GM23248 (cell line): ENCODE measurements around the gene PCK2. TPM values are rescaled to one million over a fixed set of nuclear protein-coding genes. Genes with fewer than 3 reads are reported as not detected.

Experiments used
- DNase-seq: peaks from one replicate; pipeline ENCODE4 v3.0.0-alpha.2; 2015
- H2AFZ ChIP-seq: fragments of 200-600 bp; sonication (generic); 2 replicates; pipeline ENCODE4 v1.6.1; 2016; ENCODE audit warnings: antibody characterized with exemption
- H3F3A ChIP-seq: fragments of 200-600 bp; sonication (generic); 2 replicates; pipeline ENCODE4 v1.6.1; 2016; ENCODE audit warnings: mild to moderate bottlenecking, antibody characterized with exemption, mixed run types; ENCODE audit not compliant: insufficient read depth
- H3K27ac ChIP-seq: fragments of 200-600 bp; sonication (generic); 2 replicates; pipeline ENCODE4 v1.5.1; 2016; ENCODE audit warnings: mild to moderate bottlenecking
- H3K27me3 ChIP-seq: fragments of 200-600 bp; sonication (generic); replicated peaks from 2 replicates; pipeline ENCODE4 v1.6.1; 2016; ENCODE audit warnings: mild to moderate bottlenecking; ENCODE audit not compliant: insufficient read depth
- H3K36me3 ChIP-seq: fragments of 200-600 bp; sonication (generic); 2 replicates; pipeline ENCODE4 v1.6.1; 2016; ENCODE audit warnings: low read depth, mild to moderate bottlenecking
- H3K4me1 ChIP-seq: fragments of 200-600 bp; sonication (generic); 2 replicates; pipeline ENCODE4 v1.6.1; 2016; ENCODE audit warnings: mild to moderate bottlenecking; ENCODE audit not compliant: insufficient read depth
- H3K4me2 ChIP-seq: fragments of 200-600 bp; sonication (generic); one replicate; pipeline ENCODE4 v1.6.1; 2016; ENCODE audit warnings: mild to moderate bottlenecking; ENCODE audit not compliant: unreplicated experiment
- H3K4me3 ChIP-seq: fragments of 200-600 bp; sonication (generic); 2 replicates; pipeline ENCODE4 v1.5.1; 2016; ENCODE audit warnings: mild to moderate bottlenecking
- H3K79me2 ChIP-seq: fragments of 200-600 bp; sonication (generic); 2 replicates; pipeline ENCODE4 v1.6.1; 2016; ENCODE audit warnings: mild to moderate bottlenecking; ENCODE audit not compliant: insufficient read depth
- H3K9ac ChIP-seq: fragments of 200-600 bp; sonication (generic); 2 replicates; pipeline ENCODE4 v1.6.1; 2016; ENCODE audit warnings: mild to moderate bottlenecking
- H3K9me2 ChIP-seq: fragments of 200-600 bp; sonication (generic); 2 replicates; pipeline ENCODE4 v1.6.1; 2016; ENCODE audit warnings: mixed run types, mild to moderate bottlenecking, moderate library complexity; ENCODE audit not compliant: insufficient read depth
- H3K9me3 ChIP-seq: fragments of 200-600 bp; sonication (generic); one replicate; pipeline ENCODE4 v1.6.1; 2017; ENCODE audit warnings: low read depth
- H4K20me1 ChIP-seq: fragments of 200-600 bp; sonication (generic); 2 replicates; pipeline ENCODE4 v1.6.0; 2016; ENCODE audit not compliant: insufficient read depth
- EZH2 ChIP-seq: fragments of 200-600 bp; sonication (generic); IDR thresholded peaks from 2 replicates; pipeline ENCODE4 v1.6.1; 2018; ENCODE audit warnings: antibody characterized with exemption, mild to moderate bottlenecking; ENCODE audit not compliant: insufficient read depth, poor library complexity, severe bottlenecking
- EZH2phosphoT487 ChIP-seq: fragments of 200-600 bp; sonication (generic); IDR thresholded peaks from 2 replicates; pipeline ENCODE4 v1.6.1; 2018; ENCODE audit warnings: antibody characterized with exemption, moderate library complexity, mild to moderate bottlenecking, low read depth; ENCODE audit not compliant: insufficient read depth
- WGBS, 2 experiments: methylation state at CpG; one replicate each; pipeline ENCODE4 v1.1.6; 2015 to 2017; ENCODE audit warnings: low lambda C conversion rate in 2 of 2, low coverage in 1 of 2; ENCODE audit errors: missing lambda C conversion rate in 2 of 2; 5-methylcytosine and 5-hydroxymethylcytosine counted together
- in situ Hi-C: fragments of 300-500 bp; cut with MboI; formaldehyde crosslinking; loops from 2 replicates; pipeline ENCODE4 v1.15.0; 2020
- polyA plus RNA-seq: library from polyadenylated mRNA; unstranded; fragments of >200 nt; fragmentation: Nextera tagmentation; extraction: Ambion mirVana; gene quantifications from 2 replicates; pipeline ENCODE4 v1.2.1, GENCODE V29; 2016
- total RNA-seq: library from RNA; depleted of rRNA; stranded (reverse); fragments of >200 nt; shearing (Covaris generic); gene quantifications from 2 replicates; pipeline ENCODE4 v1.2.3, GENCODE V29; 2014

Gene PCK2
- total and polyA plus RNA-seq, 2 experiments from 2014 or later = 84.3 to 148 TPM

GRCh38 chr14:24071144-24071697 lies 22.9 kb upstream of the PCK2 start, which contains the start of gene CPNE6:
Gene CPNE6 (plus strand): TSS chr14:24071562. CDS start chr14:24072937, 1,375 bp downstream.
- Histone ChIP-seq H3K9me2 (no peaks in the 10 kb centered on the region), H3K9me3 (no peaks in the 10 kb centered on the region), H3K27me3 (peaks cover 17% of the 10 kb centered on the region), H3K4me1 (no peaks in the 10 kb centered on the region), H3K4me3 (no peak within 1 kb of the TSS), H3K27ac (no peak within 1 kb of the TSS), H4K20me1 (no peaks in the 10 kb centered on the region), H3K79me2 (no peaks in the 10 kb centered on the region), H2AFZ (no peak within 1 kb of the TSS), H3F3A (no peaks in the 10 kb centered on the region), H3K9ac (no peak within 1 kb of the TSS), H3K36me3 (no peaks in the 10 kb centered on the region), H3K4me2 (no peak within 1 kb of the TSS)
- 42 to 70% methylated on average over 9 to 19 of the region's 19 CpGs for WGBS, 2 experiments
- in situ Hi-C loops = no loop called here
- TF ChIP-seq EZH2 = no peak
- no peak for TF ChIP-seq EZH2phosphoT487
- DNase-seq = no peak

GRCh38 chr14:24071836-24072430 lies 22.2 kb upstream of the PCK2 start:
- Histone ChIP-seq H3K9me2 (no peaks in the 10 kb centered on the region), H3K9ac (no peak overlapping the region), H3F3A (no peaks in the 10 kb centered on the region), H3K4me3 (no peak overlapping the region), H3K4me2 (no peak overlapping the region), H3K79me2 (no peaks in the 10 kb centered on the region), H3K36me3 (no peaks in the 10 kb centered on the region), H3K27me3 (peaks cover 17% of the 10 kb centered on the region), H3K27ac (no peak overlapping the region), H3K9me3 (no peaks in the 10 kb centered on the region), H2AFZ (no peak overlapping the region), H4K20me1 (no peaks in the 10 kb centered on the region), H3K4me1 (no peaks in the 10 kb centered on the region)
- TF ChIP-seq EZH2 (no peak), EZH2phosphoT487 (no peak)
- in situ Hi-C loops = no loop called here
- 45 to 47% methylated on average over 12 of the region's 12 CpGs for WGBS, 2 experiments
- no peak for DNase-seq

GRCh38 chr14:24072436-24072835 lies 21.7 kb upstream of the PCK2 start:
- Histone ChIP-seq H3K4me2 (no peak overlapping the region), H3K27ac (no peak overlapping the region), H3K27me3 (peaks cover 17% of the 10 kb centered on the region), H3K4me3 (no peak overlapping the region), H3K36me3 (no peaks in the 10 kb centered on the region), H3F3A (no peaks in the 10 kb centered on the region), H3K79me2 (no peaks in the 10 kb centered on the region), H2AFZ (no peak overlapping the region), H4K20me1 (no peaks in the 10 kb centered on the region), H3K9me2 (no peaks in the 10 kb centered on the region), H3K4me1 (no peaks in the 10 kb centered on the region), H3K9ac (no peak overlapping the region), H3K9me3 (no peaks in the 10 kb centered on the region)
- WGBS, 2 experiments = 39 to 46% methylated on average over 7 of the region's 7 CpGs
- TF ChIP-seq EZH2 (no peak), EZH2phosphoT487 (no peak)
- DNase-seq = no peak
- in situ Hi-C loops = no loop called here

GRCh38 chr14:24072881-24073877 lies 20.9 kb upstream of the PCK2 start:
- H3K4me3 ChIP-seq = no peak overlapping the region
- DNase-seq = no peak
- WGBS, 2 experiments = 65 to 70% methylated on average over 26 of the region's 26 CpGs
- H2AFZ ChIP-seq = no peak overlapping the region
- no peaks in the 10 kb centered on the region for H3K9me2 ChIP-seq
- H3K4me1 ChIP-seq = no peaks in the 10 kb centered on the region
- no peak overlapping the region for H3K4me2 ChIP-seq
- in situ Hi-C loops = no loop called here
- no peaks in the 10 kb centered on the region for H3K79me2 ChIP-seq
- H3K9ac ChIP-seq = no peak overlapping the region
- no peaks in the 10 kb centered on the region for H3K9me3 ChIP-seq
- no peaks in the 10 kb centered on the region for H3K36me3 ChIP-seq
- TF ChIP-seq EZH2phosphoT487 = no peak
- TF ChIP-seq EZH2 = no peak
- no peaks in the 10 kb centered on the region for H3F3A ChIP-seq
- peaks cover 17% of the 10 kb centered on the region for H3K27me3 ChIP-seq
- H3K27ac ChIP-seq = no peak overlapping the region
- H4K20me1 ChIP-seq = no peaks in the 10 kb centered on the region
